Testis (tissue), 3 donors: ENCODE data around the gene IFIH1. TPM values are rescaled to one million over a fixed set of nuclear protein-coding genes. Genes with fewer than 3 reads are reported as not detected.

Source experiments
- DNase-seq: peaks from one replicate; pipeline ENCODE4 v3.0.0-alpha.2; 2019
- H3K27ac ChIP-seq, 2 donors: fragments of 200-600 bp; sonication (generic); one replicate each; pipeline ENCODE4 v1.5.1; 2019
- H3K27me3 ChIP-seq: fragments of 200-600 bp; sonication (generic); one replicate; pipeline ENCODE4 v1.5.1; 2019
- H3K36me3 ChIP-seq: fragments of 200-600 bp; sonication (generic); one replicate; pipeline ENCODE4 v1.5.1; 2017; ENCODE audit warnings: low read depth; ENCODE audit errors: missing control alignments
- H3K4me1 ChIP-seq: fragments of 200-600 bp; sonication (generic); one replicate; pipeline ENCODE4 v1.5.1; 2019
- H3K4me3 ChIP-seq, 2 donors: fragments of 200-600 bp; sonication (generic); one replicate each; pipeline ENCODE4 v1.5.1; 2017 to 2019
- H3K9me3 ChIP-seq: fragments of 200-600 bp; sonication (generic); one replicate; pipeline ENCODE4 v1.5.1; 2017
- CTCF ChIP-seq, 3 experiments: fragments of 450-650 bp in 2 of 3; fragments of 200-600 bp in 1 of 3; sonication (generic) in 1 of 3; IDR thresholded peaks; one replicate each; pipeline ENCODE4 v1.5.1; 2016 to 2019; ENCODE audit warnings: antibody characterized with exemption in 3 of 3, mild to moderate bottlenecking in 2 of 3, moderate library complexity in 1 of 3
- POLR2A ChIP-seq: fragments of 450-650 bp; IDR thresholded peaks from one replicate; pipeline ENCODE4 v1.6.1; 2017; ENCODE audit warnings: antibody characterized with exemption, mild to moderate bottlenecking, moderate library complexity
- WGBS, 2 donors: methylation state at CpG; one replicate each; pipeline ENCODE4 v1.1.5; 2018; 5-methylcytosine and 5-hydroxymethylcytosine counted together
- intact Hi-C: fragments of 100-400 bp; cut with DNase I; formaldehyde crosslinking; loops from one replicate; pipeline ENCODE4 v1.15.1; 2023; ENCODE audit warnings: low total_unique reads
- polyA plus RNA-seq: library from polyadenylated mRNA; stranded (reverse); fragments of 350-450 nt; fragmentation: Illumina TruSeq; extraction: RNeasy Lipid Tissue Mini Kit (QIAGEN cat#74804); gene quantifications from one replicate; pipeline ENCODE4 v1.2.3, GENCODE V29; 2014; ENCODE audit warnings: low read depth, low replicate concordance; ENCODE audit not compliant: insufficient read depth
- total RNA-seq, 2 donors: library from RNA; depleted of rRNA; stranded (reverse); fragments of >200 nt; gene quantifications; one replicate each; pipeline ENCODE4 v1.2.3, GENCODE V29; 2016

Gene IFIH1
- total and polyA plus RNA-seq, 3 donors from 2014 or later: 6.0 to 12.8 (median 8.2) TPM

- Histone ChIP-seq H3K36me3 (no peaks in the 10 kb centered on the region), H3K4me1 (no peaks in the 10 kb centered on the region), H3K27me3 (no peaks in the 10 kb centered on the region), H3K4me3 (no peak overlapping the region), H3K27ac (no peak overlapping the region), H3K9me3 (no peaks in the 10 kb centered on the region)
- intact Hi-C loops: no loop called here
- no peak for DNase-seq
- WGBS, 2 donors: 77 to 80% methylated on average over 2 of the region's 2 CpGs
- no peak for TF ChIP-seq POLR2A
These were observed 25.2 kb downstream of the IFIH1 start for GRCh38 chr2:162293122-162293786.

- TF ChIP-seq POLR2A (no peak), CTCF (IDR thresholded peaks at IDR 0.05) (no peak)
- H3K27ac ChIP-seq: no peak overlapping the region
- H3K9me3 ChIP-seq: no peaks in the 10 kb centered on the region
- intact Hi-C loops: no loop called here
- no peaks in the 10 kb centered on the region for H3K27me3 ChIP-seq
- H3K36me3 ChIP-seq: no peaks in the 10 kb centered on the region
- no peak for DNase-seq
- no peak overlapping the region for H3K4me3 ChIP-seq
- whole genome bisulfite sequencing, 2 donors: 90 to 95% methylated on average over 3 of the region's 3 CpGs
- no peaks in the 10 kb centered on the region for H3K4me1 ChIP-seq
These were observed 26.7 kb downstream of the IFIH1 start for GRCh38 chr2:162291748-162292147.

- 71 to 89% methylated on average over 4 of the region's 4 CpGs for WGBS, 2 donors
- no peaks in the 10 kb centered on the region for H3K36me3 ChIP-seq
- intact Hi-C loops: no loop called here
- no peaks in the 10 kb centered on the region for H3K4me1 ChIP-seq
- no peaks in the 10 kb centered on the region for H3K27me3 ChIP-seq
- no peaks in the 10 kb centered on the region for H3K9me3 ChIP-seq
- no peak overlapping the region for H3K4me3 ChIP-seq
- no peak overlapping the region for H3K27ac ChIP-seq
- TF ChIP-seq CTCF (IDR thresholded peaks at IDR 0.05) (no peak), POLR2A (no peak)
- DNase-seq: no peak
These were observed 35.6 kb downstream of the IFIH1 start for GRCh38 chr2:162282765-162283425.

GRCh38 chr2:162280654-162281053 lies 37.8 kb downstream of the IFIH1 start:
- no peaks in the 10 kb centered on the region for H3K4me1 ChIP-seq
- intact Hi-C loops: no loop called here
- no peak overlapping the region for H3K4me3 ChIP-seq
- no peak for DNase-seq
- no peaks in the 10 kb centered on the region for H3K9me3 ChIP-seq
- H3K27ac ChIP-seq: no peak overlapping the region
- WGBS, 2 donors: 89 to 97% methylated on average over 1 of the region's 1 CpG
- no peak for TF ChIP-seq POLR2A
- no peaks in the 10 kb centered on the region for H3K36me3 ChIP-seq
- H3K27me3 ChIP-seq: no peaks in the 10 kb centered on the region

GRCh38 chr2:162277381-162277780 lies 41.1 kb downstream of the IFIH1 start:
- intact Hi-C loops: no loop called here
- Histone ChIP-seq H3K4me1 (no peaks in the 10 kb centered on the region), H3K9me3 (no peaks in the 10 kb centered on the region), H3K27ac (no peak overlapping the region), H3K4me3 (no peak overlapping the region), H3K36me3 (no peaks in the 10 kb centered on the region), H3K27me3 (no peaks in the 10 kb centered on the region)
- TF ChIP-seq POLR2A (no peak), CTCF (IDR thresholded peaks at IDR 0.05) (no peak)
- 84 to 88% methylated on average over 4 of the region's 4 CpGs for WGBS, 2 donors
- DNase-seq: no peak
